H9 (cell line): Measurements from ENCODE around the gene ODF4. TPM values are rescaled to one million over a fixed set of nuclear protein-coding genes. Genes with fewer than 3 reads are reported as not detected.
"Not testable (repeated sequence)": the region's sequence is repeated elsewhere in the genome, so short reads cannot be mapped to it uniquely, and the experiment has no call there.

ENCODE experiments used
- DNase-seq: peaks from one replicate; pipeline ENCODE4 v3.0.0-alpha.2; 2017
- H2AFZ ChIP-seq: one replicate; pipeline ENCODE4 v1.6.1; 2013; ENCODE audit warnings: mild to moderate bottlenecking, low read length, control low read depth, moderate library complexity
- H2AK5ac ChIP-seq: 2 replicates; pipeline ENCODE4 v1.6.1; 2013; ENCODE audit warnings: low read length, control low read depth, mixed read lengths; ENCODE audit not compliant: insufficient read length
- H2BK120ac ChIP-seq: one replicate; pipeline ENCODE4 v1.6.1; 2013; ENCODE audit warnings: low read depth, mild to moderate bottlenecking, low read length, control low read depth, inconsistent platforms; ENCODE audit not compliant: poor library complexity, severe bottlenecking
- H2BK12ac ChIP-seq: 2 replicates; pipeline ENCODE4 v1.6.1; 2013; ENCODE audit warnings: low read length, control low read depth, mixed read lengths, low read depth; ENCODE audit not compliant: insufficient read length
- H2BK15ac ChIP-seq: 2 replicates; pipeline ENCODE4 v1.6.1; 2013; ENCODE audit warnings: low read depth, low read length, control low read depth
- H2BK20ac ChIP-seq: one replicate; pipeline ENCODE4 v1.6.1; 2013; ENCODE audit warnings: low read depth, mild to moderate bottlenecking, low read length, control low read depth, inconsistent platforms; ENCODE audit not compliant: poor library complexity, severe bottlenecking
- H2BK5ac ChIP-seq: 2 replicates; pipeline ENCODE4 v1.6.1; 2013; ENCODE audit warnings: low read length, control low read depth, mixed read lengths; ENCODE audit not compliant: insufficient read length
- H3K14ac ChIP-seq: 2 replicates; pipeline ENCODE4 v1.6.1; 2013; ENCODE audit warnings: low read length, control low read depth; ENCODE audit not compliant: insufficient read depth
- H3K18ac ChIP-seq: 2 replicates; pipeline ENCODE4 v1.6.1; 2013; ENCODE audit warnings: low read depth, mild to moderate bottlenecking, mixed read lengths, low read length, control low read depth; ENCODE audit not compliant: insufficient read length
- H3K23ac ChIP-seq: 2 replicates; pipeline ENCODE4 v1.6.1; 2013; ENCODE audit warnings: low read length, control low read depth, mixed read lengths, low read depth; ENCODE audit not compliant: insufficient read length
- H3K23me2 ChIP-seq: 2 replicates; pipeline ENCODE4 v1.6.1; 2013; ENCODE audit warnings: low read depth, mild to moderate bottlenecking, mixed read lengths, low read length, control low read depth; ENCODE audit not compliant: insufficient read length, poor library complexity, severe bottlenecking
- H3K27ac ChIP-seq: 2 replicates; pipeline ENCODE4 v1.5.1; 2013; ENCODE audit warnings: low read length, control low read depth, mixed read lengths, low read depth; ENCODE audit not compliant: insufficient read length
- H3K27me3 ChIP-seq: 2 replicates; pipeline ENCODE4 v1.6.1; 2013; ENCODE audit warnings: low read length, control low read depth, inconsistent platforms; ENCODE audit not compliant: insufficient read depth
- H3K4ac ChIP-seq: 2 replicates; pipeline ENCODE4 v1.6.1; 2013; ENCODE audit warnings: low read depth, mild to moderate bottlenecking, control low read depth, inconsistent platforms, low read length, moderate library complexity
- H3K4me1 ChIP-seq: 2 replicates; pipeline ENCODE4 v1.6.1; 2013; ENCODE audit warnings: low read length, control low read depth, inconsistent platforms; ENCODE audit not compliant: insufficient read depth
- H3K4me2 ChIP-seq: 2 replicates; pipeline ENCODE4 v1.6.1; 2013; ENCODE audit warnings: low read length, control low read depth, mixed read lengths; ENCODE audit not compliant: insufficient read length, insufficient read depth
- H3K56ac ChIP-seq: 2 replicates; pipeline ENCODE4 v1.6.1; 2013; ENCODE audit warnings: low read depth, mild to moderate bottlenecking, mixed read lengths, low read length, control low read depth; ENCODE audit not compliant: insufficient read length
- H3K79me1 ChIP-seq: 2 replicates; pipeline ENCODE4 v1.6.1; 2013; ENCODE audit warnings: low read depth, mild to moderate bottlenecking, moderate library complexity, low read length, control low read depth, inconsistent platforms; ENCODE audit not compliant: insufficient read depth, poor library complexity, severe bottlenecking
- H3K79me2 ChIP-seq: 2 replicates; pipeline ENCODE4 v1.6.1; 2013; ENCODE audit warnings: low read length, control low read depth, inconsistent platforms; ENCODE audit not compliant: insufficient read depth
- H3K9ac ChIP-seq: 2 replicates; pipeline ENCODE4 v1.6.1; 2013; ENCODE audit warnings: low read length, control low read depth, mixed read lengths; ENCODE audit not compliant: insufficient read length; ENCODE audit errors: extremely low read depth
- H3K9me3 ChIP-seq: one replicate; pipeline ENCODE4 v1.6.1; 2013; ENCODE audit warnings: low read depth, low read length, inconsistent platforms; ENCODE audit not compliant: control insufficient read depth
- H3T11ph ChIP-seq: one replicate; pipeline ENCODE4 v1.6.1; 2013; ENCODE audit warnings: mild to moderate bottlenecking, low read length, control low read depth, inconsistent platforms
- H4K20me1 ChIP-seq: one replicate; pipeline ENCODE4 v1.6.1; 2013; ENCODE audit not compliant: control insufficient read depth, insufficient read length, insufficient read depth
- H4K5ac ChIP-seq: 2 replicates; pipeline ENCODE4 v1.6.1; 2013; ENCODE audit warnings: low read depth, mild to moderate bottlenecking, mixed read lengths, low read length, control low read depth; ENCODE audit not compliant: insufficient read length
- H4K8ac ChIP-seq: replicated peaks from 2 replicates; pipeline ENCODE4 v1.6.1; 2013; ENCODE audit warnings: low read length, control low read depth, mixed read lengths, low read depth; ENCODE audit not compliant: insufficient read length
- H4K91ac ChIP-seq: 2 replicates; pipeline ENCODE4 v1.6.1; 2013; ENCODE audit warnings: low read depth, mild to moderate bottlenecking, moderate library complexity, mixed read lengths, low read length, control low read depth; ENCODE audit not compliant: insufficient read length
- H3K27ac Mint-ChIP-seq, 3 experiments: 2 replicates in 2 of 3; 3 replicates in 1 of 3; pipeline ENCODE4 v1.8.0; 2020 to 2021; ENCODE audit warnings: mixed read lengths in 3 of 3, mild to moderate bottlenecking in 1 of 3, moderate library complexity in 1 of 3
- H3K27me3 Mint-ChIP-seq: 2 replicates; pipeline ENCODE4 v1.8.0; 2021; ENCODE audit warnings: low read depth, mild to moderate bottlenecking, moderate library complexity, mixed read lengths
- H3K36me3 Mint-ChIP-seq, 3 experiments: 2 replicates in 2 of 3; 3 replicates in 1 of 3; pipeline ENCODE4 v1.8.0; 2020 to 2021; ENCODE audit warnings: low read depth in 3 of 3, mixed read lengths in 3 of 3; ENCODE audit not compliant: insufficient read depth in 1 of 3
- H3K4me1 Mint-ChIP-seq, 2 experiments: 2 replicates each; pipeline ENCODE4 v1.8.0; 2020; ENCODE audit warnings: mixed read lengths in 2 of 2
- H3K4me3 Mint-ChIP-seq, 2 experiments: 2 replicates in 1 of 2; 3 replicates in 1 of 2; pipeline ENCODE4 v1.8.0; 2020 to 2021; ENCODE audit warnings: mild to moderate bottlenecking in 2 of 2, mixed read lengths in 2 of 2, moderate library complexity in 1 of 2
- H3K9me3 Mint-ChIP-seq, 2 experiments: 2 replicates in 1 of 2; 3 replicates in 1 of 2; pipeline ENCODE4 v1.8.0; 2020; ENCODE audit warnings: mild to moderate bottlenecking in 2 of 2, mixed read lengths in 2 of 2, moderate library complexity in 1 of 2
- WGBS: extraction: QIAGEN DNeasy Blood & Tissue Kit; methylation state at CpG from one replicate; pipeline ENCODE4 v1.1.7; 2013; ENCODE audit warnings: missing lambda C conversion rate, low lambda C conversion rate, mixed read lengths; ENCODE audit not compliant: insufficient read length; ENCODE audit errors: extremely low coverage; 5-methylcytosine and 5-hydroxymethylcytosine counted together
- total RNA-seq: library from RNA; stranded (reverse); gene quantifications from 2 replicates; pipeline ENCODE4 v1.2.1, GENCODE V29; 2021
- TF ChIP-seq, protein P1 (sequence below): fragments of 200-600 bp; sonication (generic); conservative IDR thresholded peaks from 3 replicates; pipeline ENCODE4 v1.8.0; 2021; ENCODE audit warnings: antibody characterized with exemption, mild to moderate bottlenecking

The ODF4 gene
- total RNA-seq, 1 experiment from 2014 or later: not detected

DNA sequence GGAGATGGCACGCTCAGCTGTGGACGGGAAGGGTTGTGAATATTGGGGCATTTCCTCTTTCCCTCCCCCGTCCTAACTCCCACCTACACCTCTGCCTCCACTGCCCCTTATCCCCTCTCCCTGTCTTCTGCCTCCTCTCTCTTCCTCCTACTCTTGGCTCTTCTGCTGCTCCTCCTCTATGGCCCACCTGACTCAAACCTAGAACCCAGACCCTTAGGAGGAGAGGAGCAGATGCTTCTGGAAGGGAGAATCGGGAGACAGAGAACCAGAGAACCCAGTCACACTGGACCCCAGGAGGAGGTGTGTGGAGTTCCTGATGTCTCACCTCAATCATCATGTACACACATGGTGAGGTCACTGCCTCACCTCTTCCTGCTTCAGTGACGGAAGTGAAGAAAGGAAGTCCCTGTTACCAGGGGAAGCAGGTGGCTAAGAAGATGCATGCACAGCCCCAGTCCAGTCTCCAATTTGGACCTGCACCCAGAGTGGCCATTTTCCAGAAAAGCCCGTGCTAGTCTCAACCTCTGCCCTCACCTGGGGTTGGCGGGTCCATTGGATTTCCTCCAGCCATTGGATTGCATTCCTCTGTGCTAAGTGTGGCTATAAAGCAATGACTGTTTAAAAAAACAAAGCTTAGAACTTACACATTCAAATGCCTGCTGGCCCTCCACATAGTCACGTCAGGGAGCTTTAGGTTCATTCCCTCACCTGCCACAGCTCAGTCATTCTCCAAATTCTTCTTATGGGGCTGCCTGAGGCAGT lies 54.0 kb downstream of the ODF4 start:
- Histone ChIP-seq H2BK12ac (no peak overlapping the region), H4K8ac (no peak overlapping the region), H3K4me2 (no peak overlapping the region), H3K23me2 (no peaks in the 10 kb centered on the region), H4K91ac (no peak overlapping the region), H3K23ac (no peak overlapping the region), H4K20me1 (no peaks in the 10 kb centered on the region), H2AFZ (no peak overlapping the region), H3T11ph (no peak overlapping the region), H4K5ac (no peak overlapping the region), H3K56ac (no peak overlapping the region), H3K4me1 (no peaks in the 10 kb centered on the region; the same call in 1 of the 2 replicates), H3K18ac (no peak overlapping the region), H3K9ac (no peak overlapping the region), H3K9me3 (no peaks in the 10 kb centered on the region), H2BK15ac (no peak overlapping the region), H3K79me2 (no peaks in the 10 kb centered on the region), H2BK5ac (no peak overlapping the region), H3K27ac (no peak overlapping the region), H3K4ac (no peak overlapping the region), H2AK5ac (no peak overlapping the region), H3K27me3 (peaks cover 3% of the 10 kb centered on the region; the same call in 1 of the 2 replicates), H3K14ac (no peak overlapping the region; the same call in 1 of the 2 replicates), H3K79me1 (no peaks in the 10 kb centered on the region), H2BK120ac (no peak overlapping the region), H2BK20ac (no peak overlapping the region)
- no peak for DNase-seq
- peaks cover 13 to 15% of the 10 kb centered on the region in 2 experiments for H3K4me1 Mint-ChIP-seq
- no peak overlapping the region for H3K4me3 Mint-ChIP-seq
- no CpG with 5 or more reads among the region's 8 CpGs for WGBS
- no peaks in the 10 kb centered on the region for H3K36me3 Mint-ChIP-seq
- TF ChIP-seq, protein P1, sequence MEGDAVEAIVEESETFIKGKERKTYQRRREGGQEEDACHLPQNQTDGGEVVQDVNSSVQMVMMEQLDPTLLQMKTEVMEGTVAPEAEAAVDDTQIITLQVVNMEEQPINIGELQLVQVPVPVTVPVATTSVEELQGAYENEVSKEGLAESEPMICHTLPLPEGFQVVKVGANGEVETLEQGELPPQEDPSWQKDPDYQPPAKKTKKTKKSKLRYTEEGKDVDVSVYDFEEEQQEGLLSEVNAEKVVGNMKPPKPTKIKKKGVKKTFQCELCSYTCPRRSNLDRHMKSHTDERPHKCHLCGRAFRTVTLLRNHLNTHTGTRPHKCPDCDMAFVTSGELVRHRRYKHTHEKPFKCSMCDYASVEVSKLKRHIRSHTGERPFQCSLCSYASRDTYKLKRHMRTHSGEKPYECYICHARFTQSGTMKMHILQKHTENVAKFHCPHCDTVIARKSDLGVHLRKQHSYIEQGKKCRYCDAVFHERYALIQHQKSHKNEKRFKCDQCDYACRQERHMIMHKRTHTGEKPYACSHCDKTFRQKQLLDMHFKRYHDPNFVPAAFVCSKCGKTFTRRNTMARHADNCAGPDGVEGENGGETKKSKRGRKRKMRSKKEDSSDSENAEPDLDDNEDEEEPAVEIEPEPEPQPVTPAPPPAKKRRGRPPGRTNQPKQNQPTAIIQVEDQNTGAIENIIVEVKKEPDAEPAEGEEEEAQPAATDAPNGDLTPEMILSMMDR: no peak
- peaks cover 22% of the 10 kb centered on the region for H3K27me3 Mint-ChIP-seq
- no peaks in the 10 kb centered on the region for H3K9me3 Mint-ChIP-seq
- H3K27ac Mint-ChIP-seq: no peak overlapping the region

DNA sequence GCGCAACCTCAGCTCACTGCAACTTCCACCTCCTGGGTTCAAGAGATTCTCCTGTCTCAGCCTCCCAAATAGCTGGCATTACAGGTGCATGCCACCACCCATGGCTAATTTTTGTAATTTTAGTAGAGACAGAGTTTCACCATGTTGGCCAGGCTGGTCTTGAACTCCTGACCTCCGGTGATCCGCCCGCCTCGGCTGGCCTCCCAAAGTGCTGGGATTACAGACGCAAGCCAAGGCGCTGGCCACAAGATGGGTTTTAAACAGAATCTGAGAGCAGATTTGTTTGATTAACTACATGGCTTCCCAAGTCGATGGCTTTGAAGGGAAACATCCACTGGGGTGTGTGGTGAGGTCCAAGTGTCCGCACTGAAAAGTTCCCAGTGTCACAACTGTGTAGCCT lies 54.9 kb downstream of the ODF4 start:
- H3K36me3 Mint-ChIP-seq, H3K79me2 ChIP-seq, H4K91ac ChIP-seq, H4K5ac ChIP-seq, H3K27me3 ChIP-seq, H3K56ac ChIP-seq, H3K79me1 ChIP-seq, H4K8ac ChIP-seq, H3T11ph ChIP-seq, H3K18ac ChIP-seq, H4K20me1 ChIP-seq, H3K23me2 ChIP-seq, H2BK5ac ChIP-seq, H3K9ac ChIP-seq, H3K4ac ChIP-seq, H2BK20ac ChIP-seq, H2BK120ac ChIP-seq, H3K27ac Mint-ChIP-seq, H3K4me1 ChIP-seq, H3K23ac ChIP-seq, H3K4me3 Mint-ChIP-seq, H2BK12ac ChIP-seq, H2BK15ac ChIP-seq, H3K9me3 ChIP-seq, H3K4me2 ChIP-seq, H2AK5ac ChIP-seq, DNase-seq, H3K14ac ChIP-seq, H3K9me3 Mint-ChIP-seq, H2AFZ ChIP-seq, H3K27ac ChIP-seq: not testable (repeated sequence)
- no CpG with 5 or more reads among the region's 9 CpGs for WGBS
- H3K27me3 Mint-ChIP-seq: peaks cover 25% of the 10 kb centered on the region
- peaks cover 13 to 15% of the 10 kb centered on the region in 2 experiments for H3K4me1 Mint-ChIP-seq
